K562 (cell line): ENCODE data around the gene GOLGA8B. TPM values are rescaled to one million over a fixed set of nuclear protein-coding genes. Genes with fewer than 3 reads are reported as not detected.

Experiments
- CBFB ChIP-seq: sonication (generic); formaldehyde crosslinking; IDR thresholded peaks from 2 replicates; pipeline ENCODE4 v1.4.0; 2020; ENCODE audit warnings: mild to moderate bottlenecking, missing genetic modification reagents
- CREB1 ChIP-seq, 2 experiments: sonication (generic) in 1 of 2; formaldehyde crosslinking in 1 of 2; IDR thresholded peaks; 2 replicates each; pipeline versions ENCODE4 v1.6.1 to v1.8.0; 2012 to 2022; ENCODE audit warnings: inconsistent platforms in 1 of 2, mild to moderate bottlenecking in 1 of 2, missing genetic modification reagents in 1 of 2, moderate library complexity in 1 of 2
- ELF1 ChIP-seq: fragments of 200-800 bp; sonication (Bioruptor generic); IDR thresholded peaks from 2 replicates; pipeline ENCODE4 v1.6.1; 2016; ENCODE audit warnings: missing genetic modification characterization, missing compliant biosample characterization
- FUS ChIP-seq: fragments of 200-400 bp; formaldehyde crosslinking; optimal IDR thresholded peaks from 2 replicates; pipeline ENCODE3; 2017; ENCODE audit warnings: low read depth, low read length
- HDAC1 ChIP-seq, 2 experiments: fragments of 450-650 bp; IDR thresholded peaks; 2 replicates each; pipeline ENCODE4 v1.6.1; 2016 to 2017; ENCODE audit warnings: inconsistent platforms in 1 of 2, mild to moderate bottlenecking in 1 of 2, moderate library complexity in 1 of 2
- HDAC3 ChIP-seq: fragments of 450-650 bp; IDR thresholded peaks from 2 replicates; pipeline ENCODE4 v1.6.1; 2018; ENCODE audit warnings: borderline replicate concordance, mild to moderate bottlenecking, moderate library complexity; ENCODE audit not compliant: partially characterized antibody
- NFATC3 ChIP-seq: fragments of 450-650 bp; IDR thresholded peaks from 2 replicates; pipeline ENCODE4 v1.6.1; 2017; ENCODE audit warnings: mild to moderate bottlenecking
- NFE2 ChIP-seq: IDR thresholded peaks from 2 replicates; pipeline ENCODE4 v1.6.1; 2014; ENCODE audit warnings: antibody characterized with exemption, low read depth
- NFIX ChIP-seq: fragments of 250-450 bp; sonication (Bioruptor Pico); IDR thresholded peaks from 2 replicates; pipeline ENCODE4 v1.4.0; 2020; ENCODE audit warnings: low read depth, mild to moderate bottlenecking, moderate library complexity
- PTBP1 ChIP-seq: fragments of 200-400 bp; formaldehyde crosslinking; IDR thresholded peaks from 2 replicates; pipeline ENCODE4 v1.6.1; 2017; ENCODE audit warnings: low read depth, low read length
- PYGO2 ChIP-seq: fragments of 450-650 bp; IDR thresholded peaks from 2 replicates; pipeline ENCODE4 v1.6.1; 2016; ENCODE audit warnings: mild to moderate bottlenecking, missing genetic modification characterization, moderate library complexity, missing compliant biosample characterization
- SETDB1 ChIP-seq: IDR thresholded peaks from one replicate; pipeline ENCODE4 v1.6.1; 2012; ENCODE audit warnings: low read length, control low read depth, inconsistent platforms
- SMAD1 ChIP-seq: fragments of 150-350 bp; IDR thresholded peaks from 2 replicates; pipeline ENCODE4 v1.6.1; 2014; ENCODE audit warnings: low read length, low read depth; ENCODE audit not compliant: partially characterized antibody
- SMAD2 ChIP-seq: fragments of 150-350 bp; IDR thresholded peaks from 2 replicates; pipeline ENCODE4 v1.6.1; 2014; ENCODE audit warnings: low read depth, mild to moderate bottlenecking, low read length
- SRSF3 ChIP-seq: fragments of 200-400 bp; formaldehyde crosslinking; IDR thresholded peaks from 2 replicates; pipeline ENCODE4 v1.6.1; 2016; ENCODE audit warnings: mild to moderate bottlenecking, low read length, moderate library complexity; ENCODE audit not compliant: insufficient read depth
- ZBTB33 ChIP-seq: sonication (generic); formaldehyde crosslinking; IDR thresholded peaks from 2 replicates; pipeline ENCODE4 v1.8.1; 2023; ENCODE audit warnings: mild to moderate bottlenecking, missing genetic modification reagents
- ZNF3 ChIP-seq: fragments of 250-450 bp; sonication (Bioruptor Pico); IDR thresholded peaks from 2 replicates; pipeline ENCODE4 v1.5.0; 2021; ENCODE audit warnings: mild to moderate bottlenecking, moderate library complexity
- ZNF311 ChIP-seq: fragments of 250-450 bp; sonication (Bioruptor Pico); IDR thresholded peaks from 2 replicates; pipeline ENCODE4 v1.4.0; 2020; ENCODE audit warnings: mild to moderate bottlenecking, moderate library complexity
- ZNF354B ChIP-seq: fragments of 250-450 bp; sonication (Bioruptor Pico); IDR thresholded peaks from 2 replicates; pipeline ENCODE4 v1.4.0; 2020
- ZNF644 ChIP-seq: fragments of 200-800 bp; sonication (Bioruptor generic); IDR thresholded peaks from 2 replicates; pipeline ENCODE4 v1.6.1; 2016; ENCODE audit warnings: low read depth, missing genetic modification characterization, missing compliant biosample characterization
- ZNF699 ChIP-seq: fragments of 250-450 bp; sonication (Bioruptor Pico); IDR thresholded peaks from 2 replicates; pipeline ENCODE4 v1.8.0; 2021; ENCODE audit warnings: mild to moderate bottlenecking, moderate library complexity; ENCODE audit not compliant: insufficient replicate concordance
- ZNF778 ChIP-seq: fragments of 450-650 bp; formaldehyde crosslinking; IDR thresholded peaks from 2 replicates; pipeline ENCODE4 v1.4.0; 2020; ENCODE audit warnings: mild to moderate bottlenecking, moderate library complexity
- polyA plus RNA-seq, 8 experiments: library from polyadenylated mRNA; depleted of rRNA in 4 of 8; stranded (reverse) in 5 of 8; unstranded in 3 of 8; fragments of >200 nt; fragmentation: Nextera tagmentation in 2 of 8; fragmentation: Illumina TruSeq in 1 of 8; extraction: Ambion mirVana in 2 of 8; extraction: Trizol in 1 of 8; gene quantifications; 2 replicates each; pipeline versions ENCODE4 v1.2.1 to v1.2.3, GENCODE V29; 2011 to 2014; ENCODE audit warnings: inconsistent platforms in 1 of 8, missing spikeins in 1 of 8
- total RNA-seq, 7 experiments: library from RNA; depleted of rRNA in 6 of 7; stranded (reverse); fragments of >200 nt in 6 of 7; fragmentation: Illumina TruSeq in 2 of 7; extraction: Trizol in 2 of 7; gene quantifications; 2 replicates each; pipeline versions ENCODE4 v1.2.1 to v1.2.3, GENCODE V29; 2011 to 2021; ENCODE audit warnings: low replicate concordance in 1 of 7
- TF ChIP-seq, protein P1 (sequence below): sonication (generic); formaldehyde crosslinking; IDR thresholded peaks from 2 replicates; pipeline ENCODE4 v1.4.0; 2020; ENCODE audit warnings: mild to moderate bottlenecking, missing genetic modification reagents
- TF ChIP-seq, protein P2 (sequence below): sonication (generic); formaldehyde crosslinking; IDR thresholded peaks from 2 replicates; pipeline ENCODE4 v1.8.0; 2022; ENCODE audit warnings: missing genetic modification reagents, mild to moderate bottlenecking, moderate library complexity, borderline replicate concordance

GOLGA8B gene
- total and polyA plus RNA-seq, 9 of the 15 experiments (the other 6 are each of a cell fraction or from before 2014, with no cell fraction given) = 7.9 to 236 (median 54.1) TPM

GRCh38 chr15:34583399-34584329 is at the start of gene GOLGA8B (continued):
- TF ChIP-seq SMAD1 (no peak), ELF1 (tag) (0 out of 2 replicates have a peak, but pooled peaks have one; percentile 13), CBFB (CRISPR knock-in tag) (no peak), ZNF644 (tag) (no peak), SETDB1 (no peak), NFE2 (no peak), SRSF3 (no peak), PYGO2 (tag) (no peak), CREB1 (IDR thresholded peaks at IDR 0.05) (0 out of 2 replicates have a peak, but pooled peaks have one; percentile 14), CREB1 (CRISPR knock-in tag; IDR thresholded peaks at IDR 0.05) (0 out of 2 replicates have a peak, but pooled peaks have one; percentile 16), HDAC3 (peak; percentile 93), ZNF3 (CRISPR knock-in tag) (no peak), HDAC1 (IDR thresholded peaks at IDR 0.05) (no peak), SMAD2 (no peak), ZNF699 (no peak), FUS (no peak), PTBP1 (no peak), ZNF354B (no peak), ZBTB33 (CRISPR knock-in tag) (no peak), ZNF778 (no peak), NFATC3 (no peak), ZNF311 (no peak), NFIX (CRISPR knock-in tag) (no peak)
- TF ChIP-seq, protein P1, sequence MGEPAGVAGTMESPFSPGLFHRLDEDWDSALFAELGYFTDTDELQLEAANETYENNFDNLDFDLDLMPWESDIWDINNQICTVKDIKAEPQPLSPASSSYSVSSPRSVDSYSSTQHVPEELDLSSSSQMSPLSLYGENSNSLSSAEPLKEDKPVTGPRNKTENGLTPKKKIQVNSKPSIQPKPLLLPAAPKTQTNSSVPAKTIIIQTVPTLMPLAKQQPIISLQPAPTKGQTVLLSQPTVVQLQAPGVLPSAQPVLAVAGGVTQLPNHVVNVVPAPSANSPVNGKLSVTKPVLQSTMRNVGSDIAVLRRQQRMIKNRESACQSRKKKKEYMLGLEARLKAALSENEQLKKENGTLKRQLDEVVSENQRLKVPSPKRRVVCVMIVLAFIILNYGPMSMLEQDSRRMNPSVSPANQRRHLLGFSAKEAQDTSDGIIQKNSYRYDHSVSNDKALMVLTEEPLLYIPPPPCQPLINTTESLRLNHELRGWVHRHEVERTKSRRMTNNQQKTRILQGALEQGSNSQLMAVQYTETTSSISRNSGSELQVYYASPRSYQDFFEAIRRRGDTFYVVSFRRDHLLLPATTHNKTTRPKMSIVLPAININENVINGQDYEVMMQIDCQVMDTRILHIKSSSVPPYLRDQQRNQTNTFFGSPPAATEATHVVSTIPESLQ = peak; percentile 78; the same call in 1 of the 2 replicates
- TF ChIP-seq, protein P2, sequence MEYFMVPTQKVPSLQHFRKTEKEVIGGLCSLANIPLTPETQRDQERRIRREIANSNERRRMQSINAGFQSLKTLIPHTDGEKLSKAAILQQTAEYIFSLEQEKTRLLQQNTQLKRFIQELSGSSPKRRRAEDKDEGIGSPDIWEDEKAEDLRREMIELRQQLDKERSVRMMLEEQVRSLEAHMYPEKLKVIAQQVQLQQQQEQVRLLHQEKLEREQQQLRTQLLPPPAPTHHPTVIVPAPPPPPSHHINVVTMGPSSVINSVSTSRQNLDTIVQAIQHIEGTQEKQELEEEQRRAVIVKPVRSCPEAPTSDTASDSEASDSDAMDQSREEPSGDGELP (CRISPR knock-in tag) = peak; percentile 46; the same call in 1 of the 2 replicates
